H1 (cell line): ENCODE data around the gene C7orf57.

Experiments used
- CTBP2 ChIP-seq: IDR thresholded peaks from 2 replicates; pipeline ENCODE4 v1.7.0; 2011; ENCODE audit warnings: borderline replicate concordance, mild to moderate bottlenecking, moderate library complexity, mixed read lengths, low read length; ENCODE audit not compliant: insufficient read depth, insufficient read length
- JUN ChIP-seq: IDR thresholded peaks from 2 replicates; pipeline ENCODE4 v1.6.1; 2011; ENCODE audit warnings: low read depth, mild to moderate bottlenecking, improper control_type of control experiment, low read length
- JUND ChIP-seq: IDR thresholded peaks from 2 replicates; pipeline ENCODE4 v1.6.1; 2011; ENCODE audit warnings: mild to moderate bottlenecking, improper control_type of control experiment, low read length
- KDM4A ChIP-seq: IDR thresholded peaks from one replicate; pipeline ENCODE4 v1.7.1; 2012; ENCODE audit warnings: low read depth, mild to moderate bottlenecking, moderate library complexity, low read length, inconsistent platforms; ENCODE audit not compliant: severe bottlenecking
- NRF1 ChIP-seq: IDR thresholded peaks from 2 replicates; pipeline ENCODE4 v1.6.1; 2011; ENCODE audit warnings: mild to moderate bottlenecking, low read depth, low read length, improper control_type of control experiment
- POLR2A ChIP-seq, 2 experiments: IDR thresholded peaks; 1 replicate in 1 of 2; 2 replicates in 1 of 2; pipeline ENCODE4 v1.6.1; 2011; ENCODE audit warnings: low read depth in 2 of 2, low read length in 2 of 2, mild to moderate bottlenecking in 2 of 2; ENCODE audit errors: control extremely low read depth in 1 of 2
- POLR2AphosphoS5 ChIP-seq: IDR thresholded peaks from 2 replicates; pipeline ENCODE4 v1.6.1; 2011; ENCODE audit warnings: low read depth, low read length
- RXRA ChIP-seq: IDR thresholded peaks from 2 replicates; pipeline ENCODE4 v1.6.1; 2011; ENCODE audit warnings: low read depth, mild to moderate bottlenecking, low read length, moderate library complexity; ENCODE audit not compliant: insufficient read depth
- SIN3A ChIP-seq, 2 experiments: IDR thresholded peaks in 1 of 2; conservative IDR thresholded peaks in 1 of 2; 2 replicates each; pipeline ENCODE4 v1.6.1; 2011 to 2012; ENCODE audit warnings: low read length in 2 of 2, improper control_type of control experiment in 1 of 2, low read depth in 1 of 2, mild to moderate bottlenecking in 1 of 2
- SP1 ChIP-seq: IDR thresholded peaks from 2 replicates; pipeline ENCODE4 v1.6.1; 2011; ENCODE audit warnings: low read depth, low read length
- SP2 ChIP-seq: IDR thresholded peaks from 2 replicates; pipeline ENCODE4 v1.6.1; 2012; ENCODE audit warnings: mild to moderate bottlenecking, low read length, inconsistent platforms
- USF2 ChIP-seq: IDR thresholded peaks from 2 replicates; pipeline ENCODE4 v1.6.1; 2011; ENCODE audit warnings: low read length, improper control_type of control experiment
- TF ChIP-seq, protein P1 (sequence below), 3 experiments: IDR thresholded peaks; 1 replicate in 2 of 3; 2 replicates in 1 of 3; pipeline versions ENCODE4 v1.5.1 to v1.6.1; 2011; ENCODE audit warnings: low read length in 3 of 3, mild to moderate bottlenecking in 3 of 3, inconsistent platforms in 2 of 3, low read depth in 1 of 3, moderate library complexity in 1 of 3; ENCODE audit not compliant: insufficient read depth in 1 of 3; ENCODE audit errors: control extremely low read depth in 1 of 3
- TF ChIP-seq, protein P2 (sequence below): IDR thresholded peaks from 2 replicates; pipeline ENCODE4 v1.6.1; 2011; ENCODE audit warnings: low read depth, mild to moderate bottlenecking, low read length; ENCODE audit not compliant: insufficient read depth

- TF ChIP-seq RXRA (no peak), SP1 (no peak), SP2 (no peak), NRF1 (no peak), USF2 (no peak), POLR2A (IDR thresholded peaks at IDR 0.05; ENCODE audit: control extremely low read depth in 1 of 2, low read depth in 2 of 2, low read length in 2 of 2) (no peak), JUN (no peak), SIN3A (conservative IDR thresholded peaks at IDR 0.05 in 1 of 2, IDR thresholded peaks at IDR 0.05 in 1 of 2; ENCODE audit: low read depth in 1 of 2, low read length in 2 of 2) (no peak), KDM4A (no peak), JUND (no peak), POLR2AphosphoS5 (no peak), CTBP2 (no peak)
- TF ChIP-seq, protein P1, sequence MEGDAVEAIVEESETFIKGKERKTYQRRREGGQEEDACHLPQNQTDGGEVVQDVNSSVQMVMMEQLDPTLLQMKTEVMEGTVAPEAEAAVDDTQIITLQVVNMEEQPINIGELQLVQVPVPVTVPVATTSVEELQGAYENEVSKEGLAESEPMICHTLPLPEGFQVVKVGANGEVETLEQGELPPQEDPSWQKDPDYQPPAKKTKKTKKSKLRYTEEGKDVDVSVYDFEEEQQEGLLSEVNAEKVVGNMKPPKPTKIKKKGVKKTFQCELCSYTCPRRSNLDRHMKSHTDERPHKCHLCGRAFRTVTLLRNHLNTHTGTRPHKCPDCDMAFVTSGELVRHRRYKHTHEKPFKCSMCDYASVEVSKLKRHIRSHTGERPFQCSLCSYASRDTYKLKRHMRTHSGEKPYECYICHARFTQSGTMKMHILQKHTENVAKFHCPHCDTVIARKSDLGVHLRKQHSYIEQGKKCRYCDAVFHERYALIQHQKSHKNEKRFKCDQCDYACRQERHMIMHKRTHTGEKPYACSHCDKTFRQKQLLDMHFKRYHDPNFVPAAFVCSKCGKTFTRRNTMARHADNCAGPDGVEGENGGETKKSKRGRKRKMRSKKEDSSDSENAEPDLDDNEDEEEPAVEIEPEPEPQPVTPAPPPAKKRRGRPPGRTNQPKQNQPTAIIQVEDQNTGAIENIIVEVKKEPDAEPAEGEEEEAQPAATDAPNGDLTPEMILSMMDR (IDR thresholded peaks at IDR 0.05; ENCODE audit: control extremely low read depth in 1 of 3, insufficient read depth in 1 of 3, low read depth in 1 of 3, low read length in 3 of 3) = no peak
- TF ChIP-seq, protein P2, sequence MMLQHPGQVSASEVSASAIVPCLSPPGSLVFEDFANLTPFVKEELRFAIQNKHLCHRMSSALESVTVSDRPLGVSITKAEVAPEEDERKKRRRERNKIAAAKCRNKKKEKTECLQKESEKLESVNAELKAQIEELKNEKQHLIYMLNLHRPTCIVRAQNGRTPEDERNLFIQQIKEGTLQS = no peak
These were observed 5.8 kb downstream of the C7orf57 start for GRCh38 chr7:48040944-48041652.
